ENCODE measurements around the gene CCDC187. TPM values are rescaled to one million over a fixed set of nuclear protein-coding genes. Genes with fewer than 3 reads are reported as not detected.

Gene CCDC187
- total RNA-seq, 1 donor from 2014 or later: not detected

DNA sequence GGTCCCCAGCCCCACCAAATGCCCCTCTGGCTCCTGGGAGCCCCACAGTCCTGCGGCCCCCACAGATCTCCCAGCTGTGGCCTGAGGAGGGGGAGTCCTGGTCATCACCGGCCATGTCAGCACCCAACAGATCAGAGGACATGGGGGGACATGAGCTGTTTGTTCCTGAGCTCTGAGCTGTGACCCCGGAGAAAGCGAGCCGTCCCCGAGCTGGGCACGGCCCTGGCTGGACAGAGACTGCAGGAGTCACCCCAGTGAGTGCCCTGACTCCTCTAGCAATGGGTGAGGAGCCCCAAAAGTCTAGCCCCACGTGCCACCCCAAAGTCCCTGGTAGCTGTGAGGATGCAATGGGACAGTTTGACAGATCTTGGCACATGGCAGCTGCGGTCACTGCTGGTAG lies 25.7 kb downstream of the CCDC187 start:
- Mint-ChIP-seq H3K36me3 (ENCODE audit: low read depth) (no peaks in the 10 kb centered on the region), H3K9me3 (ENCODE audit: low read depth) (peaks cover 3% of the 10 kb centered on the region), H3K4me1 (ENCODE audit: low read depth) (no peaks in the 10 kb centered on the region), H3K27ac (ENCODE audit: unreplicated experiment) (no peak overlapping the region), H3K4me3 (ENCODE audit: unreplicated experiment) (no peak overlapping the region), H3K27me3 (ENCODE audit: low read depth) (peaks cover 20% of the 10 kb centered on the region)
- TF ChIP-seq, protein P1, sequence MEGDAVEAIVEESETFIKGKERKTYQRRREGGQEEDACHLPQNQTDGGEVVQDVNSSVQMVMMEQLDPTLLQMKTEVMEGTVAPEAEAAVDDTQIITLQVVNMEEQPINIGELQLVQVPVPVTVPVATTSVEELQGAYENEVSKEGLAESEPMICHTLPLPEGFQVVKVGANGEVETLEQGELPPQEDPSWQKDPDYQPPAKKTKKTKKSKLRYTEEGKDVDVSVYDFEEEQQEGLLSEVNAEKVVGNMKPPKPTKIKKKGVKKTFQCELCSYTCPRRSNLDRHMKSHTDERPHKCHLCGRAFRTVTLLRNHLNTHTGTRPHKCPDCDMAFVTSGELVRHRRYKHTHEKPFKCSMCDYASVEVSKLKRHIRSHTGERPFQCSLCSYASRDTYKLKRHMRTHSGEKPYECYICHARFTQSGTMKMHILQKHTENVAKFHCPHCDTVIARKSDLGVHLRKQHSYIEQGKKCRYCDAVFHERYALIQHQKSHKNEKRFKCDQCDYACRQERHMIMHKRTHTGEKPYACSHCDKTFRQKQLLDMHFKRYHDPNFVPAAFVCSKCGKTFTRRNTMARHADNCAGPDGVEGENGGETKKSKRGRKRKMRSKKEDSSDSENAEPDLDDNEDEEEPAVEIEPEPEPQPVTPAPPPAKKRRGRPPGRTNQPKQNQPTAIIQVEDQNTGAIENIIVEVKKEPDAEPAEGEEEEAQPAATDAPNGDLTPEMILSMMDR (IDR thresholded peaks at IDR 0.05): no peak
- no peak for DNase-seq (ENCODE audit: low spot score)

DNA sequence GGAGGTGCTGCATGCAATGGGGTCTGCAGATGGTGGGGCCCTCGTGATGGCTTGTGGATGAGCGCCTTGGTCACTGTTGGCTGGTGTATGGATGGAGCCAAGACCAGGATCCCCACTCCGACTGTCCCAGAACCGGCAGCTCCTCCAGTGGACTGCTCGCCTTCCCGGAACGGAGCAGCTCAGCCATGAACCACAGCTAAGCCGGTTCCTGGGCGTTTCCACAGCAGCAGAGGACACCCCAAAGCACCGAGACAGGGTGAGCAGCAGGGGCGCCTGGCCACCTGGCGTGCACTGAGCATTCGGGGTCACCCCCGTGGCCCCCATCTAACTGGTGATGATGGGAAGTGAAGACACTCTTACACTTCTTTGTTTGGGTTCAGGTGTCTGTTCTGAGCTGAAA lies 26.1 kb downstream of the CCDC187 start:
- TF ChIP-seq, protein P1 (IDR thresholded peaks at IDR 0.05): no peak
- Mint-ChIP-seq H3K27ac (ENCODE audit: unreplicated experiment) (no peak overlapping the region), H3K36me3 (ENCODE audit: low read depth) (no peaks in the 10 kb centered on the region), H3K4me1 (ENCODE audit: low read depth) (no peaks in the 10 kb centered on the region), H3K27me3 (ENCODE audit: low read depth) (peaks cover 24% of the 10 kb centered on the region), H3K9me3 (ENCODE audit: low read depth) (peaks cover 3% of the 10 kb centered on the region), H3K4me3 (ENCODE audit: unreplicated experiment) (no peak overlapping the region)
- no peak for DNase-seq (ENCODE audit: low spot score)

DNA sequence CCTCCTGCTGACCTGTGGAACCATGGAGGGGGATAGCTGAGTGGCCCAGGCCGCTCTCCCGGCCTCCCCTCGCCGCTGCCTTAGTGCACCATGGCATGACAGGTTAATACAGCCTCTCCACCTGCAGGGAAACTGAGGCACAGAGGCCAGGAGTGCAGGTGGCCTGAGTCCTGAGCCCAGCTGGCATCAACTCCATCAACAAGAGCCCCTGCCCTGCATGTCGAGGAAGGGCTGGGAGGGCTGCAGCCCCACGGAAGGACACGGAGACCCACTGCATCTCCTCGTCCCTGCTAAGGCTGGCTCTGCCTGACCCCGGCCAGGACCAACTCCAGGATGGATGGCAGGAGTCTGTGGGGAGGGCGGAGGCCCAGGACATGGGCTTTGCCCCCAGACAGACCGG lies 27.2 kb downstream of the CCDC187 start:
- Mint-ChIP-seq H3K4me1 (ENCODE audit: low read depth) (no peaks in the 10 kb centered on the region), H3K27ac (ENCODE audit: unreplicated experiment) (no peak overlapping the region), H3K4me3 (ENCODE audit: unreplicated experiment) (no peak overlapping the region), H3K36me3 (ENCODE audit: low read depth) (no peaks in the 10 kb centered on the region), H3K27me3 (ENCODE audit: low read depth) (peaks cover 26% of the 10 kb centered on the region), H3K9me3 (ENCODE audit: low read depth) (peaks cover 3% of the 10 kb centered on the region)
- TF ChIP-seq, protein P1 (IDR thresholded peaks at IDR 0.05): no peak
- no peak for DNase-seq (ENCODE audit: low spot score)

DNA sequence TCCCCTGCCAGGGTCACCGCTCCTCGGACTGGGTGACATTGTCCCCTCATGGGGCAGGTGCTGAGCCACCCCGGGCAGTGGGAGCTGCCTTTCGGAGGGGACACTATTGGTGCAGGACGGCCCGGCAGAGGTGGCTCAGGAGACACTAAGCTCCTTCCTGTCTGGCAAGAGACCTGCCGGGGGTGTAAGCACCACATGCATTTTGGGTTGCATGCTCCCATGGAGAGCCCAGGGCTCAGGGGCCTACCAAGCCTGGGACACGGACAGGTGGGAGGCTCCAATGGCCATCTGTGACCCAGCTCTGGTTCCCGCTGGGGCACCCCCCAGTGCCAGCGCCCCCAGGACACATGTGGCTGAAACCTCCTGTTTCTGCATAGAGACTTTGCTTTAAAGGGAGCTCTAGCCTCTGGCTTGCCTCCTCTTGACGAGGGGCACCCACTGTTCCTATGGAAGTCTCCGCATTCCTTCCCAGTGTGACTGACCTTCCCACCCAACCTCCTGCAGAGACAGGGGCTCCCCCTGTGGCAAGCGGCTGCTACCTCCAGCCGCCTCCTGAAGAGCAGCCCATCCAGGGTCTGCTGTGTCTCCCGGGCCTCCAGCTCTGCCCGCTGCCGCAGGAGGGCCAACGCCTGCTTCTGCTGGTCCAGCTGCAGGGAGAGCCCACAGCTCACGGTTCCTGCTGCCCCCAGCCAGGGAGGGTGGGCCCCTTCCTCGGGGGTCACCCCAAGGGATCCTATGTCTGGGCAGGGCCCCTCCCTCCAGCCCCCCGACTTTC lies 28.1 kb downstream of the CCDC187 start:
- no peaks in the 10 kb centered on the region for H3K4me1 Mint-ChIP-seq (ENCODE audit: low read depth)
- no peak overlapping the region for H3K27ac Mint-ChIP-seq (ENCODE audit: unreplicated experiment)
- H3K36me3 Mint-ChIP-seq (ENCODE audit: low read depth): no peaks in the 10 kb centered on the region
- peaks cover 3% of the 10 kb centered on the region for H3K9me3 Mint-ChIP-seq (ENCODE audit: low read depth)
- H3K27me3 Mint-ChIP-seq (ENCODE audit: low read depth): peaks cover 28% of the 10 kb centered on the region
- DNase-seq (ENCODE audit: low spot score): no peak
- TF ChIP-seq, protein P1 (IDR thresholded peaks at IDR 0.05): no peak
- no peak overlapping the region for H3K4me3 Mint-ChIP-seq (ENCODE audit: unreplicated experiment)

DNA sequence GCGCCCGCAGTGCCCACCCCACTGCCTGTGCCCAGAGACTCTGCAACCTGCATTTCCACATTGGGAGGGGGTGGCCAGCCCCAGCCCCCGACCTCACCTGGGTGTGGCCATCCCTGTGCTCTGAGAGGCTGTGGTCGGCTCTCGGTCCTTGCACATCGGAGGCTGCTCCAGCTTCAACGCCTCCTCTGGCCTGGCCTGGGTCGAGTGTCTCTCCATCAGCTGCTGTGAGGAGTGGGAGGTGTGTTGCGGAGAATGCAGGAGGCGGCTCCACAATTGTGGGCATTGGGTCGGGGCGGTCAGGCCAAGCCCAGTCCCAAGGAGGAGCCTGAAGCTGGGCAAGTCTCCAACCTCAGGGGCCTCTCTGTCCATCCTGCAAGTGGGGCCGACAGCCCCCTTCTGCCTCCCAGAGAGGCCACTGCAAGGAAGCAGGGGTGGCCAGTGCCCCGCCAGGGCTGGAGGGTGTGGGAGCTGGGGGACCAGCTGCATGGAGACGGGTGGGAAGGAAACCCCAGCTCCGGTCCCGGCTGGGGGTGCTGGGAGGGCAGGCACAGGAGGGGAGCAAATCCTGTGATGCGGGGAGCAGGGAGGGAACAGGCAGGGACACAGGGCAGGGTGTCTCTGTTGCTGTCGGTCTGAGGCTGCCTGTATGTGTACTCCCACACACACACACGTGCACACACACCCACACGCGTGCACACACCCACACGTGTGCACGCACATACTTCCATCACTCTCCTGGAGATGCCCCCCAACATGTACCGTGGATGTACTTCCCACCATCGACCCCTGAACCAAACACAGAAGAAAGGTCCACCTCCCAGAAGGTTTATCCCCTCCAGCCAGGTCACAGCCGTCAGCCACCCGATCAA lies 28.9 kb downstream of the CCDC187 start:
- Mint-ChIP-seq H3K27ac (ENCODE audit: unreplicated experiment) (no peak overlapping the region), H3K9me3 (ENCODE audit: low read depth) (peaks cover 2% of the 10 kb centered on the region), H3K4me3 (ENCODE audit: unreplicated experiment) (no peak overlapping the region), H3K4me1 (ENCODE audit: low read depth) (no peaks in the 10 kb centered on the region), H3K27me3 (ENCODE audit: low read depth) (peaks cover 31% of the 10 kb centered on the region), H3K36me3 (ENCODE audit: low read depth) (no peaks in the 10 kb centered on the region)
- DNase-seq (ENCODE audit: low spot score): no peak
- TF ChIP-seq, protein P1 (IDR thresholded peaks at IDR 0.05): no peak
